WTC11 (cell line): Measurements from ENCODE around the gene OSBPL10.

Experiments used
- ETV6 ChIP-seq: sonication (generic); formaldehyde crosslinking; IDR thresholded peaks from 2 replicates; pipeline ENCODE4 v1.8.1; 2022; ENCODE audit warnings: mild to moderate bottlenecking, missing genetic modification reagents
- JUN ChIP-seq: sonication (generic); formaldehyde crosslinking; IDR thresholded peaks from 2 replicates; pipeline ENCODE4 v1.8.0; 2023; ENCODE audit warnings: mild to moderate bottlenecking, missing genetic modification reagents
- MAX ChIP-seq: sonication (generic); formaldehyde crosslinking; IDR thresholded peaks from 2 replicates; pipeline ENCODE4 v1.8.0; 2022; ENCODE audit warnings: mild to moderate bottlenecking, missing genetic modification reagents
- NR3C1 ChIP-seq: sonication (generic); formaldehyde crosslinking; conservative IDR thresholded peaks from 2 replicates; pipeline ENCODE4 v1.8.1; 2023; ENCODE audit warnings: low read depth, mild to moderate bottlenecking, missing genetic modification reagents
- TEAD4 ChIP-seq: sonication (generic); formaldehyde crosslinking; IDR thresholded peaks from 2 replicates; pipeline ENCODE4 v1.8.0; 2022; ENCODE audit warnings: mild to moderate bottlenecking, missing genetic modification reagents
- TP53 ChIP-seq: sonication (generic); formaldehyde crosslinking; IDR thresholded peaks from 2 replicates; pipeline ENCODE4 v1.8.1; 2023; ENCODE audit warnings: mild to moderate bottlenecking, missing genetic modification reagents
- ZNF232 ChIP-seq: sonication (generic); formaldehyde crosslinking; IDR thresholded peaks from 2 replicates; pipeline ENCODE4 v1.8.0; 2022; ENCODE audit warnings: mild to moderate bottlenecking, missing genetic modification reagents
- ZNF512 ChIP-seq: sonication (generic); formaldehyde crosslinking; IDR thresholded peaks from 2 replicates; pipeline ENCODE4 v1.8.1; 2022; ENCODE audit warnings: missing genetic modification reagents, borderline replicate concordance
- TF ChIP-seq, protein P1 (sequence below): fragments of 200-600 bp; IDR thresholded peaks from 2 replicates; pipeline ENCODE4 v1.8.0; 2022; ENCODE audit warnings: antibody characterized with exemption
- TF ChIP-seq, protein P2 (sequence below): sonication (generic); formaldehyde crosslinking; IDR thresholded peaks from 2 replicates; pipeline ENCODE4 v1.8.0; 2023; ENCODE audit warnings: mild to moderate bottlenecking, missing genetic modification reagents

DNA sequence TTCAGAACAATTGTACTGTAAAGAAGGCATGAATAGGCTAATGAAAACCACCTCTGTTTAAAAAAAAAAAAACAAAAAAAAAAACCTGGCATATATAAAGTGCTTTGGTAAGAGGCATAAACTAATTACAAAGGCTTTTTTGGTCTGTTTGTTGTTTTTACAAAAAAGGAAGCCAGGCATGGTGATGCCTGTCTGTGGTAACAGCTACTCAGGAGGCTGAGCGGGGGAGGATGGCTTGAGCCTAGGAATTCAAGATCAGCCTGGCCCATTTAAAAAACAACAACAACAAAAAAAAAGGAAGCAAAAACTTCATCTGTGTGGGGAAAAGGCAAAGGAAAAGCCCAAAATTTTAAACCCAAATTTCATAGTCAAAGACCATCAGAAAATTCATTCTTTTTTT is 47.0 kb downstream of the OSBPL10 start:
- TF ChIP-seq TEAD4 (CRISPR knock-in tag) (no peak), ETV6 (CRISPR knock-in tag) (no peak), NR3C1 (CRISPR knock-in tag) (no peak), JUN (CRISPR knock-in tag) (no peak), ZNF512 (no peak), TP53 (CRISPR knock-in tag) (no peak), ZNF232 (no peak), MAX (CRISPR knock-in tag) (no peak)
- TF ChIP-seq, protein P1, sequence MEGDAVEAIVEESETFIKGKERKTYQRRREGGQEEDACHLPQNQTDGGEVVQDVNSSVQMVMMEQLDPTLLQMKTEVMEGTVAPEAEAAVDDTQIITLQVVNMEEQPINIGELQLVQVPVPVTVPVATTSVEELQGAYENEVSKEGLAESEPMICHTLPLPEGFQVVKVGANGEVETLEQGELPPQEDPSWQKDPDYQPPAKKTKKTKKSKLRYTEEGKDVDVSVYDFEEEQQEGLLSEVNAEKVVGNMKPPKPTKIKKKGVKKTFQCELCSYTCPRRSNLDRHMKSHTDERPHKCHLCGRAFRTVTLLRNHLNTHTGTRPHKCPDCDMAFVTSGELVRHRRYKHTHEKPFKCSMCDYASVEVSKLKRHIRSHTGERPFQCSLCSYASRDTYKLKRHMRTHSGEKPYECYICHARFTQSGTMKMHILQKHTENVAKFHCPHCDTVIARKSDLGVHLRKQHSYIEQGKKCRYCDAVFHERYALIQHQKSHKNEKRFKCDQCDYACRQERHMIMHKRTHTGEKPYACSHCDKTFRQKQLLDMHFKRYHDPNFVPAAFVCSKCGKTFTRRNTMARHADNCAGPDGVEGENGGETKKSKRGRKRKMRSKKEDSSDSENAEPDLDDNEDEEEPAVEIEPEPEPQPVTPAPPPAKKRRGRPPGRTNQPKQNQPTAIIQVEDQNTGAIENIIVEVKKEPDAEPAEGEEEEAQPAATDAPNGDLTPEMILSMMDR, result no peak
- TF ChIP-seq, protein P2, sequence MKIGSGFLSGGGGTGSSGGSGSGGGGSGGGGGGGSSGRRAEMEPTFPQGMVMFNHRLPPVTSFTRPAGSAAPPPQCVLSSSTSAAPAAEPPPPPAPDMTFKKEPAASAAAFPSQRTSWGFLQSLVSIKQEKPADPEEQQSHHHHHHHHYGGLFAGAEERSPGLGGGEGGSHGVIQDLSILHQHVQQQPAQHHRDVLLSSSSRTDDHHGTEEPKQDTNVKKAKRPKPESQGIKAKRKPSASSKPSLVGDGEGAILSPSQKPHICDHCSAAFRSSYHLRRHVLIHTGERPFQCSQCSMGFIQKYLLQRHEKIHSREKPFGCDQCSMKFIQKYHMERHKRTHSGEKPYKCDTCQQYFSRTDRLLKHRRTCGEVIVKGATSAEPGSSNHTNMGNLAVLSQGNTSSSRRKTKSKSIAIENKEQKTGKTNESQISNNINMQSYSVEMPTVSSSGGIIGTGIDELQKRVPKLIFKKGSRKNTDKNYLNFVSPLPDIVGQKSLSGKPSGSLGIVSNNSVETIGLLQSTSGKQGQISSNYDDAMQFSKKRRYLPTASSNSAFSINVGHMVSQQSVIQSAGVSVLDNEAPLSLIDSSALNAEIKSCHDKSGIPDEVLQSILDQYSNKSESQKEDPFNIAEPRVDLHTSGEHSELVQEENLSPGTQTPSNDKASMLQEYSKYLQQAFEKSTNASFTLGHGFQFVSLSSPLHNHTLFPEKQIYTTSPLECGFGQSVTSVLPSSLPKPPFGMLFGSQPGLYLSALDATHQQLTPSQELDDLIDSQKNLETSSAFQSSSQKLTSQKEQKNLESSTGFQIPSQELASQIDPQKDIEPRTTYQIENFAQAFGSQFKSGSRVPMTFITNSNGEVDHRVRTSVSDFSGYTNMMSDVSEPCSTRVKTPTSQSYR, result no peak
